Panc1 (cell line): ENCODE results near the gene RGS4. TPM values are rescaled to one million over a fixed set of nuclear protein-coding genes. Genes with fewer than 3 reads are reported as not detected.

Experiments
- ATAC-seq: fragments of 200-7000 bp; cut with Tn5 transposase; 2 replicates; pipeline ENCODE4 v1.9.1; 2020; ENCODE audit warnings: mild to moderate bottlenecking, moderate library complexity
- BruUV-seq: library from RNA; stranded (reverse); fragments of 400-500 nt; replicated peaks from 2 replicates; lab custom pipeline; 2021; lab: Mats Ljungman, UMichigan
- CTCF ChIA-PET: fragments of 300-600 bp; sonication (Branson Sonifier 250); formaldehyde crosslinking; loops from one replicate; lab custom pipeline; 2022; ENCODE audit warnings: antibody characterized with exemption; lab: Charles Lee
- POLR2A ChIA-PET: fragments of 300-600 bp; sonication (Branson Sonifier 250); formaldehyde crosslinking; loops from one replicate; lab custom pipeline; 2022; ENCODE audit warnings: antibody characterized with exemption; lab: Charles Lee
- DNase-seq: peaks from one replicate; pipeline ENCODE4 v3.0.0-alpha.2; 2010; ENCODE audit warnings: low read depth, low spot score
- H3K27ac ChIP-seq: 2 replicates; pipeline ENCODE4 v1.5.1; 2011; ENCODE audit warnings: mild to moderate bottlenecking, low read length, inconsistent platforms
- H3K27me3 ChIP-seq: fragments of 200-500 bp; sonication (Bioruptor generic); 2 replicates; pipeline ENCODE4 v1.6.0; 2014; ENCODE audit warnings: low read length, inconsistent platforms; ENCODE audit not compliant: control insufficient read depth, insufficient read depth
- H3K36me3 ChIP-seq: fragments of 200-500 bp; sonication (Bioruptor generic); 2 replicates; pipeline ENCODE4 v1.5.1; 2014; ENCODE audit warnings: inconsistent platforms, mild to moderate bottlenecking, low read length, moderate library complexity; ENCODE audit not compliant: control insufficient read depth, insufficient read depth
- H3K4me1 ChIP-seq: 2 replicates; pipeline ENCODE4 v1.5.1; 2011; ENCODE audit warnings: inconsistent platforms, mild to moderate bottlenecking, low read length, moderate library complexity; ENCODE audit not compliant: control insufficient read depth, insufficient read depth
- H3K4me3 ChIP-seq, 2 experiments: 2 replicates each; pipeline ENCODE4 v1.5.1; 2011 to 2012; ENCODE audit warnings: low read depth in 2 of 2, low read length in 2 of 2, mild to moderate bottlenecking in 2 of 2, inconsistent platforms in 1 of 2, moderate library complexity in 1 of 2
- H3K9me3 ChIP-seq: fragments of 200-500 bp; sonication (Bioruptor generic); 2 replicates; pipeline ENCODE4 v1.5.1; 2014; ENCODE audit warnings: low read depth, mild to moderate bottlenecking, inconsistent platforms, low read length, moderate library complexity; ENCODE audit not compliant: control insufficient read depth, insufficient read depth
- CTCF ChIP-seq: fragments of 450-650 bp; IDR thresholded peaks from 2 replicates; pipeline ENCODE4 v1.5.1; 2017; ENCODE audit warnings: mild to moderate bottlenecking
- POLR2AphosphoS5 ChIP-seq: IDR thresholded peaks from 2 replicates; pipeline ENCODE4 v1.6.1; 2012; ENCODE audit warnings: mild to moderate bottlenecking, low read depth, low read length, moderate library complexity
- REST ChIP-seq, 2 experiments: IDR thresholded peaks; 2 replicates each; pipeline ENCODE4 v1.6.1; 2011 to 2012; ENCODE audit warnings: low read depth in 2 of 2, control low read depth in 1 of 2, low read length in 1 of 2, mild to moderate bottlenecking in 1 of 2, moderate library complexity in 1 of 2; ENCODE audit not compliant: insufficient read depth in 1 of 2
- SIN3A ChIP-seq: IDR thresholded peaks from 2 replicates; pipeline ENCODE4 v1.6.1; 2012; ENCODE audit warnings: low read depth, mild to moderate bottlenecking, low read length, moderate library complexity, borderline replicate concordance; ENCODE audit not compliant: insufficient read depth
- TCF7L2 ChIP-seq: IDR thresholded peaks from 2 replicates; pipeline ENCODE4 v1.6.1; 2011; ENCODE audit warnings: mild to moderate bottlenecking, low read depth, low read length, inconsistent platforms
- in situ Hi-C: cut with HindIII; loops from 2 replicates; pipeline ENCODE4 v1.10.0; 2016; ENCODE audit warnings: low sequenced_read_pairs, low pct_unique_long_range_greater_than_20kb
- intact Hi-C: fragments of 100-400 bp; cut with micrococcal nuclease; formaldehyde crosslinking; loops from one replicate; pipeline ENCODE4 v1.10.0; 2022; ENCODE audit not compliant: unreplicated experiment
- total RNA-seq: library from RNA; stranded (reverse); gene quantifications from one replicate; pipeline ENCODE4 v1.2.1, GENCODE V29; 2021; ENCODE audit not compliant: unreplicated experiment

Gene RGS4
- total RNA-seq, 1 experiment from 2014 or later, result 0.26 TPM

- POLR2A ChIA-PET, result no interaction called here
- Histone ChIP-seq H3K27me3 (no peaks in the 10 kb centered on the region), H3K4me3 (no peak overlapping the region), H3K36me3 (no peaks in the 10 kb centered on the region), H3K4me1 (no peaks in the 10 kb centered on the region), H3K27ac (no peak overlapping the region), H3K9me3 (no peaks in the 10 kb centered on the region)
- DNase-seq, result no peak
- intact Hi-C loops (no loop called here), in situ Hi-C loops (no loop called here)
- TF ChIP-seq POLR2AphosphoS5, result no peak
- TF ChIP-seq TCF7L2, result no peak
- no peak for TF ChIP-seq REST (IDR thresholded peaks at IDR 0.05; ENCODE audit: insufficient read depth in 1 of 2, low read depth in 2 of 2, low read length in 1 of 2)
- no peak for TF ChIP-seq CTCF
- no peak for TF ChIP-seq SIN3A
- CTCF ChIA-PET, result interaction anchor here (0.7 kb wide), 1 partner anchor 166 kb away, joined by 4 read pairs; no protein-coding TSS in a partner anchor
- BruUV-seq, result no TSS peak
- no peak for ATAC-seq
Measured at GRCh38 chr1:163094589-163094988, 25.4 kb downstream of the RGS4 start.

GRCh38 chr1:163095213-163095612 lies 26.1 kb downstream of the RGS4 start:
- Histone ChIP-seq H3K27me3 (no peaks in the 10 kb centered on the region), H3K4me1 (no peaks in the 10 kb centered on the region), H3K36me3 (no peaks in the 10 kb centered on the region), H3K9me3 (no peaks in the 10 kb centered on the region), H3K4me3 (no peak overlapping the region), H3K27ac (no peak overlapping the region)
- no peak for ATAC-seq
- intact Hi-C loops (no loop called here), in situ Hi-C loops (no loop called here)
- CTCF ChIA-PET, result no interaction called here
- no peak for TF ChIP-seq TCF7L2
- no peak for TF ChIP-seq SIN3A
- no peak for TF ChIP-seq REST (IDR thresholded peaks at IDR 0.05; ENCODE audit: insufficient read depth in 1 of 2, low read depth in 2 of 2, low read length in 1 of 2)
- TF ChIP-seq CTCF, result no peak
- no peak for TF ChIP-seq POLR2AphosphoS5
- BruUV-seq, result no TSS peak
- POLR2A ChIA-PET, result no interaction called here
- DNase-seq, result no peak
